Kidney (tissue), 14 donors: ENCODE data around the gene CNKSR2. TPM values are rescaled to one million over a fixed set of nuclear protein-coding genes. Genes with fewer than 3 reads are reported as not detected.

ENCODE experiments used
- DNase-seq, 5 donors: peaks; one replicate each; pipeline ENCODE4 v3.0.0-alpha.2; 2013 to 2020
- FAIRE-seq: peaks from 2 replicates; lab custom pipeline; 2012; peaks lifted over from hg19 to GRCh38; lab: Jason Lieb, UNC
- H3K27ac ChIP-seq, 2 donors: one replicate each; pipeline ENCODE4 v1.7.0; 2013; ENCODE audit warnings: low read depth in 2 of 2, low read length in 2 of 2, inconsistent platforms in 1 of 2
- H3K27me3 ChIP-seq: one replicate; pipeline ENCODE4 v1.7.1; 2013; ENCODE audit warnings: low read length, inconsistent platforms; ENCODE audit not compliant: control insufficient read depth, insufficient read depth
- H3K36me3 ChIP-seq, 3 donors: one replicate each; pipeline versions ENCODE4 v1.7.0 to v1.7.1; 2013; ENCODE audit warnings: low read length in 3 of 3, control low read depth in 1 of 3, inconsistent platforms in 1 of 3; ENCODE audit not compliant: insufficient read depth in 3 of 3, control insufficient read depth in 2 of 3
- H3K4me1 ChIP-seq, 3 donors: one replicate each; pipeline versions ENCODE4 v1.7.0 to v1.7.1; 2013; ENCODE audit warnings: low read length in 3 of 3, inconsistent platforms in 1 of 3, low read depth in 1 of 3; ENCODE audit not compliant: control insufficient read depth in 2 of 3, insufficient read depth in 2 of 3
- H3K4me3 ChIP-seq, 3 donors: one replicate each; pipeline versions ENCODE4 v1.7.0 to v1.8.1; 2013; ENCODE audit warnings: low read length in 3 of 3, control low read depth in 1 of 3, inconsistent platforms in 1 of 3
- H3K9ac ChIP-seq, 3 donors: one replicate each; pipeline versions ENCODE4 v1.7.0 to v1.7.1; 2013; ENCODE audit warnings: low read length in 3 of 3, control low read depth in 1 of 3, inconsistent platforms in 1 of 3
- H3K9me3 ChIP-seq, 3 donors: one replicate each; pipeline versions ENCODE4 v1.7.0 to v1.7.1; 2013; ENCODE audit warnings: low read length in 3 of 3, control low read depth in 1 of 3, inconsistent platforms in 1 of 3; ENCODE audit not compliant: control insufficient read depth in 2 of 3, insufficient read depth in 1 of 3
- intact Hi-C: fragments of 100-400 bp; cut with DNase I; formaldehyde crosslinking; loops from one replicate; pipeline ENCODE4 v1.11.1; 2022
- polyA plus RNA-seq: library from polyadenylated mRNA; stranded (reverse); fragments of 350-450 nt; fragmentation: Illumina TruSeq; extraction: RNeasy Lipid Tissue Mini Kit (QIAGEN cat#74804); gene quantifications from one replicate; pipeline ENCODE4 v1.2.3, GENCODE V29; 2014; ENCODE audit warnings: low read depth, low replicate concordance; ENCODE audit not compliant: insufficient read depth
- total RNA-seq: library from RNA; stranded (reverse); fragmentation: NEBNext Ultra II Directional; extraction: Animal tissue kit (Norgen Biotek cat#: 25700); gene quantifications from one replicate; pipeline ENCODE4 v1.2.1, GENCODE V29; 2021
- TF ChIP-seq, protein P1 (sequence below): IDR thresholded peaks from 3 replicates; pipeline ENCODE4 v1.5.1; 2012; ENCODE audit warnings: mild to moderate bottlenecking, moderate library complexity, borderline replicate concordance; ENCODE audit not compliant: insufficient read depth; ENCODE audit errors: extremely low read depth
- donor health status: control.
- donor health status: control.
- donor health status: control.
- donor health status: control.
- donor health status: control.
- donor health status: DM: yes; HTN: yes; CAD: no.
- donor health status: Normal renal cell carcinoma (clear cell type).

CNKSR2 gene
- total and polyA plus RNA-seq, 2 donors from 2014 or later, result 0.06 to 1.6 TPM

DNA sequence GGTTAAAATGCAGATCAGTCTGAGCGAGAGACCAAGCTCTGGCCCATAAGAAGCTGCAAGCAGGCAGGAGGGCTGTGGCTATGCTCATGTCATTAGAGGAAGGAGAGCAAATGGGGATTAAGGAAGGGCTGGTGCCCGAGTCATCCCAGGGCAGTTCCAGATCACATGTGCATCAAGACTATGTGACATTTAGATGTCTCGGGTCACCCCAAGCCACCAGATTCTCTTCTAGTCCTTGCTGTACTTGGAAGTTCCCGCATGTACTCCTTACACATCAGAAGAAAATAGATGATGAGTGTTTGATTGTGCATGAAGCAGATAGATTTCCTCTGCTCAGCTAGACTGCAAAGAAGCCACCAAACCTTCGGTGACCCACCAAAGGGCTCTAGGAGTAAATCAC, 326.1 kb downstream of the CNKSR2 start:
- TF ChIP-seq, protein P1, sequence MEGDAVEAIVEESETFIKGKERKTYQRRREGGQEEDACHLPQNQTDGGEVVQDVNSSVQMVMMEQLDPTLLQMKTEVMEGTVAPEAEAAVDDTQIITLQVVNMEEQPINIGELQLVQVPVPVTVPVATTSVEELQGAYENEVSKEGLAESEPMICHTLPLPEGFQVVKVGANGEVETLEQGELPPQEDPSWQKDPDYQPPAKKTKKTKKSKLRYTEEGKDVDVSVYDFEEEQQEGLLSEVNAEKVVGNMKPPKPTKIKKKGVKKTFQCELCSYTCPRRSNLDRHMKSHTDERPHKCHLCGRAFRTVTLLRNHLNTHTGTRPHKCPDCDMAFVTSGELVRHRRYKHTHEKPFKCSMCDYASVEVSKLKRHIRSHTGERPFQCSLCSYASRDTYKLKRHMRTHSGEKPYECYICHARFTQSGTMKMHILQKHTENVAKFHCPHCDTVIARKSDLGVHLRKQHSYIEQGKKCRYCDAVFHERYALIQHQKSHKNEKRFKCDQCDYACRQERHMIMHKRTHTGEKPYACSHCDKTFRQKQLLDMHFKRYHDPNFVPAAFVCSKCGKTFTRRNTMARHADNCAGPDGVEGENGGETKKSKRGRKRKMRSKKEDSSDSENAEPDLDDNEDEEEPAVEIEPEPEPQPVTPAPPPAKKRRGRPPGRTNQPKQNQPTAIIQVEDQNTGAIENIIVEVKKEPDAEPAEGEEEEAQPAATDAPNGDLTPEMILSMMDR, result no peak
- peaks cover 3% of the 10 kb centered on the region for H3K27me3 ChIP-seq
- intact Hi-C loops, result no loop called here

DNA sequence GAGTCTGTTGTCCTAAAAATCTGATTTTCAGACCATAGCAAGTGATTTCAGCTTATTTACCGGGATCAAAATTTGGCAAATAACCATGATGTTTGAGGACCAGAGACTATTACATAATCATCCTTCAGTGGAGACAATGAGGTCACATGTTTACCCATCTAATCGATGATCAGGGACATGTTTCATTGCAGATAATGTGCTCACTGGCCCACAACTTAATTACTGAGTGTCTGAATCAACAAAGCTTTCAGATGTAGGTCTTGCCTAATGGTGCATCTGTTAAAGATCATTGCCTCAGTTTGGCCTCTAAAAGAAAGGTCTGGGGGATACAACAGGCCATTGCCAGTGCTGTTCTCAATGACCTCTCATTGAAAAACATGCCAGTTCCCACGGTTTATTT, 326.7 kb downstream of the CNKSR2 start:
- intact Hi-C loops, result no loop called here
- TF ChIP-seq, protein P1, result no peak
- Histone ChIP-seq H3K9ac (no peak overlapping the region), H3K27me3 (peaks cover 3% of the 10 kb centered on the region), H3K4me1 (no peaks in the 10 kb centered on the region), H3K4me3 (no peak overlapping the region), H3K9me3 (no peaks in the 10 kb centered on the region), H3K36me3 (no peaks in the 10 kb centered on the region), H3K27ac (no peak overlapping the region)
- FAIRE-seq (no peak), DNase-seq (no peak)

More for the DNA sequence above, 326.1 kb downstream of the CNKSR2 start:
- Histone ChIP-seq H3K27ac (no peak overlapping the region), H3K4me3 (no peak overlapping the region), H3K9ac (no peak overlapping the region), H3K9me3 (no peaks in the 10 kb centered on the region), H3K4me1 (no peaks in the 10 kb centered on the region), H3K36me3 (no peaks in the 10 kb centered on the region)
- FAIRE-seq (no peak), DNase-seq (peak in 1 of 5 donors; percentile 12)

DNA sequence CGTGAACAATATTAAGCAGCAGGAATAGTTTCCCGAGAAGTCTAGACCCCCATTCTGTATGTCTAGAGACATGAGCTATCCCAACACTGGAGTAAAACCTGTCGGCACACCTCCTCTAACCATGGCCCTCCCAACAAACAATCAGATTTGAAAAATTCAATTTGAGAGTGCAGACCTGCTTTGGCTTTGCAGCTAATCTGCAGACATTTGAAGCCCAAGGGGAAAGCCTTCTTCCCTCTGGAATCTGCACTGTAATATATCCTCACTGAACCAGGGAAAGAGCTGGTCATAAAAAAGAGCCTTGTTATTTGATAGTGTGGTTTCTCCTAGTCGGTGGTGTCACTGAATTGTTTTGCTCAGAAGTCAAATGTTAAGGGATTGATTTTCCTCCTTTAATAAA, 328.5 kb downstream of the CNKSR2 start:
- DNase-seq, result peak in 1 of 5 donors; percentile 39
- peaks cover 3% of the 10 kb centered on the region for H3K27me3 ChIP-seq
- H3K9ac ChIP-seq, result no peak overlapping the region
- TF ChIP-seq, protein P1, result no peak
- intact Hi-C loops, result no loop called here
- no peaks in the 10 kb centered on the region for H3K4me1 ChIP-seq
- no peak for FAIRE-seq
- H3K9me3 ChIP-seq, result no peaks in the 10 kb centered on the region
- H3K4me3 ChIP-seq, result no peak overlapping the region
- H3K36me3 ChIP-seq, result no peaks in the 10 kb centered on the region
- H3K27ac ChIP-seq, result no peak overlapping the region
